GM12864 (cell line): ENCODE results near the gene KCNQ5.
A peak's percentile ranks its signal among the peaks of the same experiment; 100 is the strongest.

Experiments
- DNase-seq: peaks from one replicate; pipeline ENCODE4 v3.0.0-alpha.2; 2011; ENCODE audit warnings: low read depth
- H3K4me3 ChIP-seq: 2 replicates; pipeline ENCODE4 v1.5.1; 2011; ENCODE audit warnings: mild to moderate bottlenecking, low read depth, low read length, control low read depth
- TF ChIP-seq, protein P1 (sequence below): IDR thresholded peaks from 2 replicates; pipeline ENCODE4 v1.5.1; 2011; ENCODE audit warnings: low read depth, mild to moderate bottlenecking, moderate library complexity, low read length, control low read depth, inconsistent platforms; ENCODE audit errors: missing control alignments

The KCNQ5 gene

DNA sequence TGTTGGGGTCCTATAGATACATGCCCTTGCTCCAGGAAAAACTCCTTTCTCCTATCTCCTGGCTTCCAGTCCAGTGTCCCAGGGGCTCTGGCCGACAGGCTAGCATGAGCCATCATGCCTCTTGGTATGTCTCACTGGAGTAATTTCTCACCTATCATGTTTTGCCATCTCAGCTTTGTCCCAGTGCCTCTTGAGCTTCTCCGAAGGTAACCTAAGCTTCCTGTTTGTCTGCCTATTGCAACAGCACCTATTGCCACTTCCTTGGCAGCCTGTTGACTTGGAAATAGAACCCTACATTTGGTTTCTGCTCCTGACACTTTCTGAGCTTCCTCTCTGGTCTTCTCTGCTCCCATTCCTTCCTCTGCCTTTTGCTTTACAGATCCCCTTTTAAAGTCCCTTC lies 197.7 kb downstream of the KCNQ5 start:
- TF ChIP-seq, protein P1, sequence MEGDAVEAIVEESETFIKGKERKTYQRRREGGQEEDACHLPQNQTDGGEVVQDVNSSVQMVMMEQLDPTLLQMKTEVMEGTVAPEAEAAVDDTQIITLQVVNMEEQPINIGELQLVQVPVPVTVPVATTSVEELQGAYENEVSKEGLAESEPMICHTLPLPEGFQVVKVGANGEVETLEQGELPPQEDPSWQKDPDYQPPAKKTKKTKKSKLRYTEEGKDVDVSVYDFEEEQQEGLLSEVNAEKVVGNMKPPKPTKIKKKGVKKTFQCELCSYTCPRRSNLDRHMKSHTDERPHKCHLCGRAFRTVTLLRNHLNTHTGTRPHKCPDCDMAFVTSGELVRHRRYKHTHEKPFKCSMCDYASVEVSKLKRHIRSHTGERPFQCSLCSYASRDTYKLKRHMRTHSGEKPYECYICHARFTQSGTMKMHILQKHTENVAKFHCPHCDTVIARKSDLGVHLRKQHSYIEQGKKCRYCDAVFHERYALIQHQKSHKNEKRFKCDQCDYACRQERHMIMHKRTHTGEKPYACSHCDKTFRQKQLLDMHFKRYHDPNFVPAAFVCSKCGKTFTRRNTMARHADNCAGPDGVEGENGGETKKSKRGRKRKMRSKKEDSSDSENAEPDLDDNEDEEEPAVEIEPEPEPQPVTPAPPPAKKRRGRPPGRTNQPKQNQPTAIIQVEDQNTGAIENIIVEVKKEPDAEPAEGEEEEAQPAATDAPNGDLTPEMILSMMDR, result no peak
- no peak overlapping the region for H3K4me3 ChIP-seq
- no peak for DNase-seq

DNA sequence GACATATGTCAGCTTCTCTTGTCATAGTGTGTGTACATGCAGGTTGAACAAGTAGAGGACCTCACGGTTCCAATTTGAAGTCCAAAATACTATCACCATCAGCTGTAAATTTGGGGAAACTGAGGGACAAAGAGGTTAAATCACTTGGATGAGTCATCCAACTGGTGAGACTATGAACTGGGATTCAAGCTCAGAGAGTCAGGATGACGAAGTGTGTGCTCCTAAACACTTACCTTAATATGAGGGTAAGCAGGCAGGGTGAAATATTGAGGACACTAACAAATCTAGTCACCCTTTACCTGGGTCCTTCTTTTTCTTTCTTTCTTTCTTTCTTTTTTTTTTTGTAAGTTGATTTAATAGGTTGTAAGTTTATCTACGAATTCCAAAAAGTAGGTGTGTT lies 198.3 kb downstream of the KCNQ5 start:
- TF ChIP-seq, protein P1, result no peak
- no peak overlapping the region for H3K4me3 ChIP-seq
- no peak for DNase-seq

DNA sequence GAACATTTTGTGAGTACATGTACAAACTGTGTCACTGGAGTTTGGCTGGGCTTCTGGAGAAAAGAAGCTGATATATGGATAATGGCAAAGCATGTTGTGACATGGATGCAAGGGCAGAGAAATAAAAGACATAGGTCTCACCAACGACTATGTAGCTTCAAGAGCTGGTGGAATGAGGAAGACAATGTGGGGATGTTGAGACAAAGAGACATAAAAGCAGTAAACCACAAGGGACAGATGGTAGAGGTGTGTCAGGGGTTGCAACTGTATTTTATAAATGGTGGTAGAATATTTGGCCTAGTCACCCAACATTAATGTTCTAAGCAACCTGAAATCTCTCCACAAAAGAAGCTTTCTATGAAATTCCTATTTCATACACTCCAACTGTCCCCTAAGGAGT lies 199.0 kb downstream of the KCNQ5 start:
- no peak overlapping the region for H3K4me3 ChIP-seq
- no peak for DNase-seq
- TF ChIP-seq, protein P1, result no peak

DNA sequence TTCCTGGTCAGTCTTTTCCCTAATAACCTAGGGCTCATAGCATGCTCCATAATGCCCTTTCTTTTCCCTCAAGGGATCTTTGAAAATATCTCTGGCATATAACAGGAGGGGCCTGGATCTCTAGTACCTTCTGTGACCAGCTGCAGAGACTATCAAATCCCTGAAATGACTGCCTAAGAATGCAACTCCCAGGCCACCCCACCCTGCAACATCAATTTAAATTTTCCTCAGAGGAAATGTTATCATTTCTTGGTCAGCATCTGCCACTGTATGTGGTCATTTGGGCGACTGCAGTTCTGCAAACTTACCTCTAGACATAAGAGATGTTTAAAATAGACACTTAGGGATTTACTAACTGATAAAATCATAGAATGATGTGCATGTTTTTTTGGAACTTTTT lies 200.2 kb downstream of the KCNQ5 start:
- DNase-seq, result no peak
- TF ChIP-seq, protein P1, result no peak

GRCh38 chr6:72822691-72823090 lies 200.8 kb downstream of the KCNQ5 start:
- TF ChIP-seq, protein P1, result no peak
- H3K4me3 ChIP-seq, result no peak overlapping the region
- DNase-seq, result no peak

More for the DNA sequence above, 200.2 kb downstream of the KCNQ5 start:
- no peak overlapping the region for H3K4me3 ChIP-seq

- peak; percentile 10 for DNase-seq
- TF ChIP-seq, protein P1, result no peak
- H3K4me3 ChIP-seq, result no peak overlapping the region
These were observed 203.0 kb downstream of the KCNQ5 start for GRCh38 chr6:72824833-72825232.

GRCh38 chr6:72825315-72825911 lies 203.5 kb downstream of the KCNQ5 start:
- TF ChIP-seq, protein P1, result no peak
- DNase-seq, result no peak
- no peak overlapping the region for H3K4me3 ChIP-seq
